Mucosa of descending colon (tissue), 3 donors: ENCODE data around the gene NUDT16L1. TPM values are rescaled to one million over a fixed set of nuclear protein-coding genes. Genes with fewer than 3 reads are reported as not detected.

ENCODE experiments used
- ATAC-seq: fragments of 200-7000 bp; cut with Tn5 transposase; one replicate; pipeline ENCODE4 v1.9.1; 2020; ENCODE audit warnings: mild to moderate bottlenecking, moderate library complexity
- DNase-seq, 3 donors: peaks; one replicate each; pipeline ENCODE4 v3.0.0-alpha.2; 2020
- H3K36me3 ChIP-seq: fragments of 200-600 bp; one replicate; pipeline ENCODE4 v1.8.0; 2021; ENCODE audit warnings: low read depth, mild to moderate bottlenecking
- H3K4me1 ChIP-seq: fragments of 200-600 bp; one replicate; pipeline ENCODE4 v1.8.0; 2021; ENCODE audit warnings: low read depth, mild to moderate bottlenecking
- H3K4me3 ChIP-seq: fragments of 200-600 bp; one replicate; pipeline ENCODE4 v1.8.0; 2021; ENCODE audit warnings: mild to moderate bottlenecking
- H3K9me3 ChIP-seq: fragments of 200-600 bp; one replicate; pipeline ENCODE4 v1.8.0; 2021; ENCODE audit warnings: mild to moderate bottlenecking
- intact Hi-C, 2 donors: fragments of 100-400 bp; cut with DNase I in 1 of 2; cut with micrococcal nuclease in 1 of 2; formaldehyde crosslinking; loops; one replicate each; pipeline versions ENCODE4 v1.11.0 to v1.11.1; 2022; cut with DNase I, micrococcal nuclease
- total RNA-seq, 3 donors: library from RNA; stranded (reverse); fragmentation: NEBNext Ultra II Directional in 2 of 3; extraction: Animal tissue kit (Norgen Biotek cat#: 25700) in 2 of 3; gene quantifications; one replicate each; pipeline versions ENCODE4 v1.2.1 to v1.2.4, GENCODE V29; 2021 to 2023
- TF ChIP-seq, protein P1 (sequence below): fragments of 200-600 bp; IDR thresholded peaks from one replicate; pipeline ENCODE4 v1.8.0; 2022; ENCODE audit warnings: antibody characterized with exemption, mild to moderate bottlenecking
- donor health status: DM: no; HTN: no; CAD: no; lungs with moderate emphysema.
- donor health status: DM: no; HTN: no; CAD: no.
- donor health status: DM: no; HTN: yes; CAD: no.

The NUDT16L1 gene
- total RNA-seq, 3 donors from 2014 or later, result 28.3 to 47.8 (median 40.4) TPM

DNA sequence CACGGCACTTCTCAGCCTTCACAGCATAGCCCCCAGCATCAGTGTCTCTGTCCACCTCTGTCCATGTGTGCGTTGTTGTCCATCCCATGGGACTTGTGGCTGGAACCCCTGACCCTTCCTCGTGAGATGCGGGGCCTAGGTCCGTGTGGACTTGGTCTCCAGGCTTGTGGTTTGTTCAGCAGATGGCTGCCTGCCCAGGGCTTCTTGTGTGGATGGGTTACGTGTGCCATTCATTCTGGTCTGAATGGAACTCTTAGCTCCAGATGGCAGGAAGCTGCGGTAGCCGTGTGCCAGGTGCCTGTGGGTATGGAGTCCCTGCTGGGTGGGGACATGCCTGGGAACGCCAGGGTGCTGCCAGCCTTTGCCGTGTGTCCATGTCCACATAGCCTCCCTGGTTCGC, 31.7 kb upstream of the NUDT16L1 start:
- Histone ChIP-seq H3K9me3 (no peaks in the 10 kb centered on the region), H3K4me3 (no peak overlapping the region), H3K36me3 (peaks cover 6% of the 10 kb centered on the region), H3K4me1 (peaks cover 28% of the 10 kb centered on the region)
- intact Hi-C loops, result no loop called here
- ATAC-seq (no peak), DNase-seq (no peak)
- TF ChIP-seq, protein P1, sequence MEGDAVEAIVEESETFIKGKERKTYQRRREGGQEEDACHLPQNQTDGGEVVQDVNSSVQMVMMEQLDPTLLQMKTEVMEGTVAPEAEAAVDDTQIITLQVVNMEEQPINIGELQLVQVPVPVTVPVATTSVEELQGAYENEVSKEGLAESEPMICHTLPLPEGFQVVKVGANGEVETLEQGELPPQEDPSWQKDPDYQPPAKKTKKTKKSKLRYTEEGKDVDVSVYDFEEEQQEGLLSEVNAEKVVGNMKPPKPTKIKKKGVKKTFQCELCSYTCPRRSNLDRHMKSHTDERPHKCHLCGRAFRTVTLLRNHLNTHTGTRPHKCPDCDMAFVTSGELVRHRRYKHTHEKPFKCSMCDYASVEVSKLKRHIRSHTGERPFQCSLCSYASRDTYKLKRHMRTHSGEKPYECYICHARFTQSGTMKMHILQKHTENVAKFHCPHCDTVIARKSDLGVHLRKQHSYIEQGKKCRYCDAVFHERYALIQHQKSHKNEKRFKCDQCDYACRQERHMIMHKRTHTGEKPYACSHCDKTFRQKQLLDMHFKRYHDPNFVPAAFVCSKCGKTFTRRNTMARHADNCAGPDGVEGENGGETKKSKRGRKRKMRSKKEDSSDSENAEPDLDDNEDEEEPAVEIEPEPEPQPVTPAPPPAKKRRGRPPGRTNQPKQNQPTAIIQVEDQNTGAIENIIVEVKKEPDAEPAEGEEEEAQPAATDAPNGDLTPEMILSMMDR, result no peak

DNA sequence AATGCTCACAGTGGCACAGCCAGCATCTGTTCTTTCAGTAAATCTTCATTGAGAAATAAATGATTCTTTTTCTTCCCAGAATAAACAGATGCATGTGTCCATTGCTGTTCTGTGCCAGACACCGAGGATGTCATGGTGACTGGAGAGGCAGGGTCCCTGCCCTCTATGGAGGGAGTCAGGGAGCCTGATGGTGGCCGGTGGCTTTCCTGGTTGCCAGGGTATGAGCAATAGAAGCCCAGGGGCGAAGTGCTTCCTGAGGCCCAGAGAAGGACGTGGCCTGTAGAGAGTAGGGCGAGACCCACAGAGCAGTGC, 29.9 kb upstream of the NUDT16L1 start:
- H3K4me1 ChIP-seq, result peaks cover 28% of the 10 kb centered on the region
- ATAC-seq (no peak), DNase-seq (no peak)
- peaks cover 3% of the 10 kb centered on the region for H3K36me3 ChIP-seq
- intact Hi-C loops, result no loop called here
- H3K4me3 ChIP-seq, result no peak overlapping the region
- H3K9me3 ChIP-seq, result no peaks in the 10 kb centered on the region
- TF ChIP-seq, protein P1, result no peak

DNA sequence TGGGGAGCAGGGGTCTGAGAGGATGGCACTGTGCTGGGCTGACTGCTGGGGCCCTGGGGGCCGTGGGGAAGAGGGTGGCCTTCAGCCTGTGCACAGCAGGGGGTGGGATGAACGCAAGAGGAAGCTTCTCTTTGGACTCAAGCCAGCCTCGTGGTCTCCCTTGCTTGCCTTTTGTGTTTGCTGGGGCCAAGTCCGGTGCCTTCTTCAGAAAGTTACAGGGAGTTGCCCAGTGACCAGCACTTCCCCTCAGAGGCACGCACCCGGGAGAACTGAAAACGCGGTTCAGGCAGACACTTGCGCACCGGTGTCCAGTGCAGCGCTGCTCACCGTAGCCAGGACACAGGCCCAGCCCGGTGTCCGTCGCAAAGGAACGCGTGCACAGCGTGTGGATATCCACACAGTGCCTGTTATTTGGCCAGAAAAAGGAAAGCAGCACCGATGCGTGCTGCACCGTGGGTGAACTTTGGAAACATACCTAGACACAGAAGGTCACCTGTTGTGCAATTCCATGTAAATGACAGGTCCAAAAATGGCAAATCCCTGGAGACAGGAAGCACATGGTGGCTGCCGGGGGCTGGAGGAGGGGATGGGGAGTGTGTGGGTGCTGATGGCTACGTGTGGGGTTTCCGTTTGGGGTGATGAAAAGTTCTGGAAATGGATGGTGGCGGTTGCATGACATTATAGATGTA, 29.4 kb upstream of the NUDT16L1 start:
- ATAC-seq, result peak; percentile 6
- peak; percentile 52 to 75 (median 61) for DNase-seq
- intact Hi-C loops, result no loop called here

DNA sequence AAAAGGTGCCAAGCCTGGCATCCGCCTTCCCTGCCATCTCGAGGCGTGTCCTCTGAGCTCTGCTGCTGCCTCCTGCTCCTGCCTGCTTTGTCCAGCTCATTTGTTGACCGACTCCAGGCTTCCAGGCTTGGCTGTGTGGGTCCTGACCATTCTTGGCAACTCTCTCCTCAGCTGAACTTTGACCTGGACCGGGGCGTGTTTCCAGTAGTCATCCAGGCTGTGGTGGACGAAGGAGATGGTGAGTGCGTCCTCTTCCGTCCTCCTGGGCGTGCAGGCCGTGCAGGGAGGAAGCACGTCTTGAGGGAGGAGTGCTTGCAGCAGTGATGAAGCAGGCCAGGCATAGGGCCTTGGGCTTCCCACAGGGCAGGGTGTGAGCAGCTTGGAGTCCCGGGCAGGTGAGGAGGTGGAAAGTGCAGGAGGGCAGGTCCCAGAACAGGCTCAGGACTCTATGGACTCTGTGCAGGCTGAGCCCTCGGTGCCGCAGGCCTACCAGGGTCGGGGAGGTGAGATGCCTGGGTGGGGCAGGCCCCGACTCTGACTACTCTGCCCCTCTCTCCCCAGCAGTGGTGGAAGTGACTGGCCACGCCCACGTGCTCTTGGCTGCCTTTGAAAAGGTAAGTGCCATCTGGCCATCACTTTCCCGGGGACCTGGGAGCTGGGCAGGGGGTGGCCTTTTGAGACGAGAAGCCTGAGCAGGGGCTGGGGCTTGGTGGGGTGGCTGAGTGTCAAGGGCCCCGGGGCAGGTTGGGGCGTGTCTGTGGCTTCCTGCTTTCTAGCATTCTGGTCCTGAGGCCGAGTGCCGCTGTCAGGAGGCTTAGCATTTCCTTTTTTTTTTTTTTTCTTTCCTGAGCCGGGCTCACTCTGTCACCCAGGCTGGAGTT, 28.6 kb upstream of the NUDT16L1 start:
- H3K36me3 ChIP-seq, result peaks cover 3% of the 10 kb centered on the region
- peak; percentile 90 for ATAC-seq
- intact Hi-C loops, result no loop called here

More for the DNA sequence above, 29.4 kb upstream of the NUDT16L1 start:
- Histone ChIP-seq H3K4me1 (peaks cover 28% of the 10 kb centered on the region), H3K9me3 (no peaks in the 10 kb centered on the region), H3K36me3 (peaks cover 3% of the 10 kb centered on the region), H3K4me3 (no peak overlapping the region)
- TF ChIP-seq, protein P1, result no peak

DNA sequence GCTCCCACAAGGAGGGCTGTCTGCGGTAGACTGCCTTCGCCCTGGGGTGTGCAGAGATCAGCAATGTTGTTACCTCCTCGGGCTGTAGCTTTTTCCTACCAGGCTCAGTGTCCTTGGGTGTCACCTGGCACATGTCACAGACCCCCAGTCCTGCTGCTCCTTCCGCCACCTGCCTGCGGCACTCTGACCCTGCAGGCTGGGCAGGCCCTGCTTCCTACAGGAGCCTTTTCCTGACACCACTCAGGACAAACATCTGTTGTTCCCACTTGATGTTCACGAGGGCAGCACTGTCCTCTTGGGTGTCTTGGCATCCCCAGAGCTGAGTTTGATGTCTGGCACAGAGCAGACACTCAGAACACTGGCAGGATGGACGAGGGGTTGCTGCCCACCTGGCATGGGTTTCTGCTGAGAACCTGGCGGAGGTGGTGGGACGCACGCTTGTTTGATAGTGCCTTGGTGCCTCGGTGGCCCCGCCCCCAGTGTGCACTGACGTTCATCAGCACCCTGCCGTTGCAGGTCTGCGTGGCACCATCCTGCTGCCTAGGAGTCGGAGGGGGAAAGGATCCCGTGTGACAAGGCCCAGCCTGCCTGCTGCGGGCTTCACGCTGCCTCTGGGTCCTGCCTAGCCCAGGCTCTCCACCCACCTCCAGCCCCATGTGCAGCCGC, 26.7 kb upstream of the NUDT16L1 start:
- Histone ChIP-seq H3K36me3 (peaks cover 3% of the 10 kb centered on the region), H3K9me3 (no peaks in the 10 kb centered on the region), H3K4me1 (peaks cover 28% of the 10 kb centered on the region), H3K4me3 (no peak overlapping the region)
- no peak for ATAC-seq
- TF ChIP-seq, protein P1, result no peak
- intact Hi-C loops, result no loop called here
- no peak for DNase-seq

More for the DNA sequence above, 28.6 kb upstream of the NUDT16L1 start:
- Histone ChIP-seq H3K9me3 (no peaks in the 10 kb centered on the region), H3K4me1 (peaks cover 28% of the 10 kb centered on the region), H3K4me3 (no peak overlapping the region)
- TF ChIP-seq, protein P1, result no peak
- DNase-seq, result peak; percentile 73 to 86 (median 84)
